Fibroblast of skin of abdomen (primary cell): ENCODE data around the gene CNOT11. TPM values are rescaled to one million over a fixed set of nuclear protein-coding genes. Genes with fewer than 3 reads are reported as not detected.
A peak's percentile ranks its signal among the peaks of the same experiment; 100 is the strongest.
"Not testable (repeated sequence)": the region's sequence is repeated elsewhere in the genome, so short reads cannot be mapped to it uniquely, and the experiment has no call there.

Experiments
- DNase-seq: peaks from one replicate; pipeline ENCODE4 v3.0.0-alpha.2; 2013
- polyA plus RNA-seq, 2 experiments: library from polyadenylated mRNA; unstranded; fragments of 120-200 nt; gene quantifications; one replicate each; pipeline ENCODE4 v1.2.1, GENCODE V29; 2013; ENCODE audit not compliant: insufficient read length in 2 of 2

CNOT11 gene
- polyA plus RNA-seq (2013, experiment 1 of 2; ENCODE audit: insufficient read length), result 33.9 TPM
- 34.3 TPM for polyA plus RNA-seq (2013, experiment 2 of 2; ENCODE audit: insufficient read length)

- DNase-seq, result peak; percentile 99
Measured at GRCh38 chr2:101252408-101253012, at the start of gene CNOT11. Gene CNOT11 (plus strand): TSS chr2:101252886. CDS start chr2:101252965, 79 bp downstream.

GRCh38 chr2:101204400-101205115, 48.1 kb upstream of the CNOT11 start:
- DNase-seq, result no peak

- peak; percentile 82 for DNase-seq
Measured at GRCh38 chr2:101205521-101206479, 46.9 kb upstream of the CNOT11 start.

DNA sequence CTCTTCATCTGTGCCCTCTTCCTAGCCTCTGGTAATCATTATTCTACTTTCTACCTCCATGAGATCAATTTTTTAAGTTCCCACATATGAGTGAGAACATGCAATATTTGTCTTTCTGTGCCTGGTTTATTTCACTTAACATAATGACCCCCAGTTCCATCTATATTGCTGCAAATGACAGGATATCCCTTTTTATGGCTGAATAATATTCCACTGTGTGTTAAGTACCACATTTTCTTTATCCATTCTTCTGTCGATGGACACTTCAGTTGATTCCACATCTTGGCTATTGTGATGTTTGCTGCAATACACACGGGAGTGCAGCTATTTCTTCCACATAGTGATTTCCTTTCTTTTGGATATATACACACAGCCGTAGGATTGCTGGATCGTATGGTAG, 43.9 kb upstream of the CNOT11 start:
- DNase-seq, result no peak

DNA sequence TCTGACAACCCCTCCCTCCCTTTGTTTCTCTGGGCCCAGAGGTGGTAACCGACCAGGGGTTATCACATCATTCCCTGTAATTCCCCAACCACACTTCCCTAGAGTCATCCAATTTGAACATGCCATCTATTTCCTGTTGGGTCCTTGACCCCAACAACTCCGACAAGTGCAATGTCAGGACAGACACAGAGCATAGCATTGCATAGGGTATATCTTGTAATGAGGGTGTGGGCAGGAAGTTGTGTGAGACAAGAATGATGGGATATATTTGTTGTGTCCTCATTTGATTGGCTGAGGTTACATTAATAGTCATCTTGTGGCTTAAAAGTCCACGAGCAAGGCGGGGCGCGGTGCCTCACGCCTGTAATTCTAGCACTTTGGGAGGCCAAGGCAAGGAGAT, 33.4 kb upstream of the CNOT11 start:
- DNase-seq, result no peak

- not testable (repeated sequence) for DNase-seq
Measured at GRCh38 chr2:101220091-101220490, 32.6 kb upstream of the CNOT11 start.

GRCh38 chr2:101223814-101224231, 28.9 kb upstream of the CNOT11 start:
- DNase-seq, result peak; percentile 31

- peak; percentile 33 for DNase-seq
Measured at GRCh38 chr2:101230541-101231001, 22.1 kb upstream of the CNOT11 start.

DNA sequence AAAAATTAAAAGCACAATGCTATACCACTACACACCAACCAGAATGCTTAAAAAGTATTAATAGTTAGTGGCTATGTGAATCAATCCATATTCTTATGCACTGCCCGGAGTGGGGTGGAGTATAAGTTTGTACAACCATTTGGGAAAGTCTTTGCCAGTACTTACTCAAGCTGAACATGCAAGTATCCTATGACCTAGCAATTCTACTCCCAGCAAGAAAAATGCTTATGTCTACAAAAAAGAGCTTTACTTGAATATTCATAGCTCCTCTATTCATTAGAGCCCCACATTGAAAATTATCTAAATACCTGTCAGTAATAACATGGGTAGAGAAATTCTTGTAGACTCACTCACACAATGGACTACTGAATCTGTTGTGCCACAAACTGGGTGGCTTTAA, 21.4 kb upstream of the CNOT11 start:
- no peak for DNase-seq

DNA sequence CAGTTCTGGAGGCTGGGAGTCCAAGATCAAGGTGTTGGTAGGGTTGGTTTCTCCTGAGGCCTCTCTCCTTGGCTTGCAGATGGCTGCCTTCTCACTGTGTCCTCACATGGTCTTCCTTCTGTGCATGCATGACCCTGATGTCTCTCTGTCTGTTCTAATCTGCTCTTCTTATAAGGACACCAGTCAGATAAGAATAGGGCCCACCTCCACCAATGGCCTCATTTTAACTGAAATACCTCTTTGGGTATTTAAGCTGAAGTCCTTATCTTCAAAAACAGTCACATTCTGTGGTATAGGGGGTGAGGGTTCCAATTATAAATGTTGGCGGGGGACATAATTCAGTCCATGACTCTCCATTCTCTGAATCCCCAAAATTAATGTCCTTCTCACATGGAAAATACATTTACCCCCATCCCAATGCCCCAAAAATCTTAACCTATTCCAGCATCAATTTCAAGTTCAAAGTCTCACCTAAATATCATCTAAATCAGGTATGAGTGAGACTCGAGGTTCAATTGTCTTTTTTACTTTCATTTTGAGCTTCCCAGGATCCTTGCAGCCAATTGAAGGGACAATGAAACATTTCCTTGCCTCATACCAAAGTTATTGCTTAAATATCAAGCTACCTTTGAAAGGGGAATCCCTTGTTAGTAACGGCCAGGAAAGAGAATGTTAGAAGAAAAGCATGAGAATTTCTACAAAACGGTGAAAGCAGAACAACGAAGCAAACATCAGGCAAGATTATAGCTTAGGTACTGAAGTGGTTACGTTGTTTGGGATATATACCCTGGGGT, 20.6 kb upstream of the CNOT11 start:
- no peak for DNase-seq

GRCh38 chr2:101232770-101233169, 19.9 kb upstream of the CNOT11 start:
- no peak for DNase-seq

- no peak for DNase-seq
Measured at GRCh38 chr2:101234169-101234938, 18.3 kb upstream of the CNOT11 start.

GRCh38 chr2:101235956-101236355, 16.7 kb upstream of the CNOT11 start:
- not testable (repeated sequence) for DNase-seq

GRCh38 chr2:101237944-101238343, 14.7 kb upstream of the CNOT11 start:
- peak; percentile 53 for DNase-seq

- DNase-seq, result no peak
Measured at GRCh38 chr2:101238930-101239759, 13.5 kb upstream of the CNOT11 start.

DNA sequence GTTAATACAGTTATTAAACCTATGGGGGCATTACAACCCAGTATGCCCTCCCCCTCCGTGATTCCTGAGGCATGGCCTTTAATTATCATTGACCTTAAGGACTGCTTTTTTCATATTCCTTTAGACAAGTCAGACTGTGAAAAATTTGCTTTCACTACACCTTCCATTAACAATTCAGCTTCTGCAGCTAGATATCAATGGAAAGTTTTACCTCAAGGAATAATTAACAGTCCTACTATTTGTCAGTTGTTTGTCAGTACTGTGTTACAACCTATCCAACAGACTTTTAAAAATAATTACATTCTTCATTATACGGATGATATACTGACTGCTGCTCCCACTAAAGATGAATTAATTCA, 12.9 kb upstream of the CNOT11 start:
- not testable (repeated sequence) for DNase-seq

DNA sequence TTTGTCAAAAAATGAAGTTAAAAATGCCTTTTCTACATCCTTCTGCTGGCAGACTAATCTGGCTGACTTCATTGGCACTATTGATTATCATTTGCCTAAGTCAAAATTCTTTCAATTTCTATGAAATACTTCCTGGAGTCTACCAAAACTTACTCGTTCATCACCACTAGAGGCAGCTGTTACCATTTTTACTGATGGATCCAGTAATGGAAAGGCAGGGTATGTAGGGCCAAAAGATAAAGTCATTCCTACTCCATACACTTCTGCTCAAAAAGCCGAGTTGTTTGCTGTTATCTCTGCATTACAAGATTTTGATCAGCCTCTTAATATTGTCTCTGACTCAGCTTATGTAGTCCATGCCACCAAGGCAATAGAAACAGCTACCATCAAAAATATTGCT, 12.0 kb upstream of the CNOT11 start:
- not testable (repeated sequence) for DNase-seq

DNA sequence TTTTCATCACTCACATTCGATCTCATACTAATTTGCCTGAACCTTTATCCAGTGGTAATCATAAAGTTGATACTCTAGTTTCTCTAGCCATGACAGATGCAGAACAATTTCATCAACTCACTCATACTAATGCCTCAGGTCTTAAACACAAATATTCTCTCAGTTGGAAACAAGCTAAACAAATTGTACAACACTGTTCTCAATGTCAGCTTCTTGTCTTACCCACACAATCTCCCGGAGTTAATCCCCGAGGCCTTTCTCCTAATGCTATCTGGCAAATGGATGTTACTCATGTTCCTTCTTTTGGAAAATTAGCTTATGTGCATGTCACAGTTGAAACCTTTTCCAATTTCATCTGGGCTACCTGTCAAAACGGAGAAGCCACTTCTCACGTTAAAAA, 11.5 kb upstream of the CNOT11 start:
- no peak for DNase-seq

- not testable (repeated sequence) for DNase-seq
Measured at GRCh38 chr2:101244373-101244772, 8.3 kb upstream of the CNOT11 start.

- not testable (repeated sequence) for DNase-seq
Measured at GRCh38 chr2:101244899-101245298, 7.8 kb upstream of the CNOT11 start.
